ENCODE data around the gene GREM2. TPM values are rescaled to one million over a fixed set of nuclear protein-coding genes. Genes with fewer than 3 reads are reported as not detected.

GREM2 gene
- total and polyA plus RNA-seq, 2 donors (not counting 1 experiment from before 2014, with no cell fraction given), result not detected

DNA sequence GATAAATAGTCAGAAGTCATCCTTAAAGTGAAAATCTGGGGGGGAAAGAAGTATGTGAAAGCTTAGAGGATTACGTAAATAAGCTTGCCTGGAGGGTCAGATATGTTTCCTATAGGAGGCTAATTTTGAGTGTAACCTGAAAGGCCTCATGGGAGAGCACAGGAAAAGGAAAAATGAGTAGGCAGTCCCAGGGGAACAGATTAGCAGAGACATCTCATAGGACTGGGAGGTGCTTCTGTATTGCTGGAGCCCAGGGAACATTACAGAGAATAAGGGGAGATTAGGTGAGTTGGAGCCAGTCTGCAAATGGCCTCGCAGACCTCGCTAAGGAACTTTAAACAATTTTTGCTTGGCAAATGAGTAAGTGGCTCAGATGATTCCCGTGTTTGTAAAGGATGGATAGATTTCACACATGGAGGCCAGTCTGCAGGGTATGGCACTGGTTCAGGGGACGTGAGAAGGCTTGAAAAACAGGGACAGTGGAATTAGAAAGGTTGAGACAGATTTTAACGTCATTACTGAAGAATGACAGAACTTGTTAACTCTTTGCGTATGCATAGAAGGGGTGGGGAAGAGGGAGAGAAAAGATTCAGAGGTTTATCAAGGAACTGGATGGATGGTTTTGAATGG is 149.1 kb downstream of the GREM2 start:
- Histone ChIP-seq H2AFZ (ENCODE audit: insufficient read depth, low read depth, low read length, poor library complexity, severe bottlenecking) (no peak overlapping the region), H3K4me3 (ENCODE audit: control extremely low read depth in 1 of 5, extremely low read depth in 1 of 5, insufficient read depth in 1 of 5, low read depth in 2 of 5, low read length in 4 of 5) (no peak overlapping the region), H3K4me2 (replicated peaks; ENCODE audit: low read depth, low read length, poor library complexity, severe bottlenecking) (no peak overlapping the region), H3K4me1 (ENCODE audit: control insufficient read depth in 2 of 2, insufficient read depth in 2 of 2, low read length in 2 of 2) (no peaks in the 10 kb centered on the region), H4K20me1 (ENCODE audit: control insufficient read depth, insufficient read depth, low read length, poor library complexity, severe bottlenecking) (no peaks in the 10 kb centered on the region), H3K27ac (ENCODE audit: low read length in 2 of 2) (no peak overlapping the region), H3K9ac (ENCODE audit: low read length) (no peak overlapping the region), H3K27me3 (replicated peaks in 1 of 4; ENCODE audit: control extremely low read depth in 1 of 4, control insufficient read depth in 3 of 4, insufficient read depth in 4 of 4, low read length in 3 of 4) (no peaks in the 10 kb centered on the region), H3K9me3 (ENCODE audit: control extremely low read depth in 1 of 3, control insufficient read depth in 2 of 3, insufficient read depth in 1 of 3, low read length in 2 of 3) (no peaks in the 10 kb centered on the region), H3K36me3 (replicated peaks in 1 of 2; ENCODE audit: control extremely low read depth in 1 of 2, control insufficient read depth in 1 of 2, extremely low read depth in 1 of 2, insufficient read depth in 2 of 2, low read length in 1 of 2) (no peaks in the 10 kb centered on the region), H3K79me2 (ENCODE audit: control insufficient read depth, insufficient read depth, low read length) (no peaks in the 10 kb centered on the region)
- Mint-ChIP-seq H3K4me3 (no peak overlapping the region), H3K27me3 (no peaks in the 10 kb centered on the region), H3K9me3 (ENCODE audit: insufficient read depth) (peaks cover under 1% of the 10 kb centered on the region), H3K27ac (no peak overlapping the region), H3K4me1 (no peaks in the 10 kb centered on the region)
- no peak for DNase-seq
- 78% methylated on average over 7 of the region's 7 CpGs for WGBS (ENCODE audit: insufficient coverage)
- ChIA-PET CTCF (no interaction called here), POLR2A (no interaction called here)
- TF ChIP-seq, protein P1, sequence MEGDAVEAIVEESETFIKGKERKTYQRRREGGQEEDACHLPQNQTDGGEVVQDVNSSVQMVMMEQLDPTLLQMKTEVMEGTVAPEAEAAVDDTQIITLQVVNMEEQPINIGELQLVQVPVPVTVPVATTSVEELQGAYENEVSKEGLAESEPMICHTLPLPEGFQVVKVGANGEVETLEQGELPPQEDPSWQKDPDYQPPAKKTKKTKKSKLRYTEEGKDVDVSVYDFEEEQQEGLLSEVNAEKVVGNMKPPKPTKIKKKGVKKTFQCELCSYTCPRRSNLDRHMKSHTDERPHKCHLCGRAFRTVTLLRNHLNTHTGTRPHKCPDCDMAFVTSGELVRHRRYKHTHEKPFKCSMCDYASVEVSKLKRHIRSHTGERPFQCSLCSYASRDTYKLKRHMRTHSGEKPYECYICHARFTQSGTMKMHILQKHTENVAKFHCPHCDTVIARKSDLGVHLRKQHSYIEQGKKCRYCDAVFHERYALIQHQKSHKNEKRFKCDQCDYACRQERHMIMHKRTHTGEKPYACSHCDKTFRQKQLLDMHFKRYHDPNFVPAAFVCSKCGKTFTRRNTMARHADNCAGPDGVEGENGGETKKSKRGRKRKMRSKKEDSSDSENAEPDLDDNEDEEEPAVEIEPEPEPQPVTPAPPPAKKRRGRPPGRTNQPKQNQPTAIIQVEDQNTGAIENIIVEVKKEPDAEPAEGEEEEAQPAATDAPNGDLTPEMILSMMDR (IDR thresholded peaks at IDR 0.05), result no peak
- no peak for TF ChIP-seq EZH2 (IDR thresholded peaks at IDR 0.05; ENCODE audit: borderline replicate concordance, insufficient read depth, low read depth, low read length, poor library complexity, severe bottlenecking)
- ATAC-seq (ENCODE audit: low read depth), result no peak
- intact Hi-C loops (cut with micrococcal nuclease), result no loop called here

DNA sequence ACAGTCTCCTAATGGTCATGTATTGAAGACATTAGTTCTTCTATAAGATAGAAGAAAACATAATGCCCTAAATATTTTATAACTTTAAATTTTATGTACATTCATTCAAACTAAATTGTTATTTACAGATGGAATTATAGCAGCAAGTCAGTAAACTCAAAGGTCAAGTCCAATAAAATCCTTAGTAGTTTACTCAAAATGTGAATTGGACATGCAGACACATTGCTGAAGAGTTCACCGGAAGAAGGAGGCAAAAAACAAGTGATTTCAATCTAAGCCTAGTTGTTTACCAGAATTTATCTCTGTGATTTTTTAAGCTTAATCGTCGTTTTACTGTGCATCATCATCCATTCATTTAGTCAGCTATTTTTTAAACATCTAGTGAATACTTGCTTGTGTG is 149.7 kb downstream of the GREM2 start:
- Histone ChIP-seq H4K20me1 (ENCODE audit: control insufficient read depth, insufficient read depth, low read length, poor library complexity, severe bottlenecking) (no peaks in the 10 kb centered on the region), H2AFZ (ENCODE audit: insufficient read depth, low read depth, low read length, poor library complexity, severe bottlenecking) (no peak overlapping the region), H3K9me3 (ENCODE audit: control extremely low read depth in 1 of 3, control insufficient read depth in 2 of 3, insufficient read depth in 1 of 3, low read length in 2 of 3) (no peaks in the 10 kb centered on the region), H3K36me3 (replicated peaks in 1 of 2; ENCODE audit: control extremely low read depth in 1 of 2, control insufficient read depth in 1 of 2, extremely low read depth in 1 of 2, insufficient read depth in 2 of 2, low read length in 1 of 2) (no peaks in the 10 kb centered on the region), H3K4me1 (ENCODE audit: control insufficient read depth in 2 of 2, insufficient read depth in 2 of 2, low read length in 2 of 2) (no peaks in the 10 kb centered on the region), H3K27me3 (replicated peaks in 1 of 4; ENCODE audit: control extremely low read depth in 1 of 4, control insufficient read depth in 3 of 4, insufficient read depth in 4 of 4, low read length in 3 of 4) (no peaks in the 10 kb centered on the region), H3K79me2 (ENCODE audit: control insufficient read depth, insufficient read depth, low read length) (no peaks in the 10 kb centered on the region), H3K4me2 (replicated peaks; ENCODE audit: low read depth, low read length, poor library complexity, severe bottlenecking) (no peak overlapping the region), H3K9ac (ENCODE audit: low read length) (no peak overlapping the region), H3K27ac (ENCODE audit: low read length in 2 of 2) (no peak overlapping the region), H3K4me3 (ENCODE audit: control extremely low read depth in 1 of 5, extremely low read depth in 1 of 5, insufficient read depth in 1 of 5, low read depth in 2 of 5, low read length in 4 of 5) (no peak overlapping the region)
- no peak overlapping the region for H3K4me3 Mint-ChIP-seq
- DNase-seq (no peak), ATAC-seq (ENCODE audit: low read depth) (no peak)
- no peak overlapping the region for H3K27ac Mint-ChIP-seq
- POLR2A ChIA-PET, result no interaction called here
- CTCF ChIA-PET, result no interaction called here
- TF ChIP-seq EZH2 (IDR thresholded peaks at IDR 0.05; ENCODE audit: borderline replicate concordance, insufficient read depth, low read depth, low read length, poor library complexity, severe bottlenecking), result no peak
- TF ChIP-seq, protein P1 (IDR thresholded peaks at IDR 0.05), result no peak
- no peaks in the 10 kb centered on the region for H3K4me1 Mint-ChIP-seq
- H3K9me3 Mint-ChIP-seq (ENCODE audit: insufficient read depth), result peaks cover 2% of the 10 kb centered on the region
- intact Hi-C loops (cut with micrococcal nuclease), result no loop called here
- H3K27me3 Mint-ChIP-seq, result no peaks in the 10 kb centered on the region
- 100% methylated on average over 1 of the region's 3 CpGs for WGBS (ENCODE audit: insufficient coverage)
